Esophagus muscularis mucosa (tissue), 4 donors: Measurements from ENCODE around the gene PRRG4. TPM values are rescaled to one million over a fixed set of nuclear protein-coding genes. Genes with fewer than 3 reads are reported as not detected.
A peak's percentile ranks its signal among the peaks of the same experiment; 100 is the strongest.

ENCODE experiments used
- DNase-seq: peaks from one replicate; pipeline ENCODE4 v3.0.0-alpha.2; 2017; ENCODE audit errors: extremely low spot score
- H3K27ac ChIP-seq, 4 donors: fragments of 200-600 bp; sonication (generic); replicated peaks in 1 of 4; 1 replicate in 3 of 4; 2 replicates in 1 of 4; pipeline ENCODE4 v1.5.1; 2016 to 2019; ENCODE audit warnings: mild to moderate bottlenecking in 1 of 4
- H3K27me3 ChIP-seq, 4 donors: fragments of 200-600 bp; sonication (generic); one replicate each; pipeline versions ENCODE4 v1.5.1 to v1.6.0; 2016 to 2019
- H3K36me3 ChIP-seq, 4 donors: fragments of 200-600 bp; sonication (generic); one replicate each; pipeline ENCODE4 v1.5.1; 2016 to 2019
- H3K4me1 ChIP-seq, 4 donors: fragments of 200-600 bp; sonication (generic); one replicate each; pipeline ENCODE4 v1.5.1; 2016 to 2019
- H3K4me3 ChIP-seq, 4 donors: fragments of 200-600 bp; sonication (generic); 1 replicate in 2 of 4; 2 replicates in 2 of 4; pipeline ENCODE4 v1.5.1; 2016 to 2019; ENCODE audit warnings: mild to moderate bottlenecking in 4 of 4, moderate library complexity in 1 of 4
- H3K9me3 ChIP-seq, 4 donors: fragments of 200-600 bp; sonication (generic); 1 replicate in 3 of 4; 2 replicates in 1 of 4; pipeline ENCODE4 v1.5.1; 2016 to 2019
- CTCF ChIP-seq, 3 experiments: fragments of 200-600 bp in 2 of 3; fragments of 450-650 bp in 1 of 3; sonication (generic) in 2 of 3; IDR thresholded peaks; one replicate each; pipeline ENCODE4 v1.5.1; 2017 to 2019; ENCODE audit warnings: antibody characterized with exemption in 3 of 3, mild to moderate bottlenecking in 2 of 3, moderate library complexity in 1 of 3
- EP300 ChIP-seq: sonication (generic); formaldehyde crosslinking; IDR thresholded peaks from one replicate; pipeline ENCODE4 v1.6.1; 2017; ENCODE audit warnings: antibody characterized with exemption
- POLR2A ChIP-seq: fragments of 450-650 bp; IDR thresholded peaks from one replicate; pipeline ENCODE4 v1.6.1; 2017; ENCODE audit warnings: antibody characterized with exemption, moderate library complexity, mild to moderate bottlenecking, low read depth
- POLR2AphosphoS5 ChIP-seq, 2 donors: sonication (generic); formaldehyde crosslinking; IDR thresholded peaks; one replicate each; pipeline ENCODE4 v1.6.1; 2017; ENCODE audit warnings: antibody characterized with exemption in 2 of 2
- WGBS: methylation state at CpG from one replicate; pipeline ENCODE4 v1.1.5; 2018; 5-methylcytosine and 5-hydroxymethylcytosine counted together
- intact Hi-C: fragments of 100-400 bp; cut with DNase I; formaldehyde crosslinking; loops from one replicate; pipeline ENCODE4 v1.15.1; 2023
- total RNA-seq, 4 donors: library from RNA; depleted of rRNA; stranded (reverse); fragments of >200 nt; gene quantifications; one replicate each; pipeline versions ENCODE4 v1.1.0 to v1.2.1, GENCODE V29; 2016

Gene PRRG4
- total RNA-seq, 4 donors from 2014 or later = 1.7 to 2.8 (median 2.2) TPM

- Histone ChIP-seq H3K27me3 (no peaks in the 10 kb centered on the region), H3K4me1 (peaks cover 0 to 8% (median 5%) of the 10 kb centered on the region in 4 donors), H3K36me3 (no peaks in the 10 kb centered on the region), H3K9me3 (no peaks in the 10 kb centered on the region), H3K27ac (no peak overlapping the region), H3K4me3 (no peak overlapping the region)
- intact Hi-C loops = no loop called here
- 89% methylated on average over 3 of the region's 3 CpGs for WGBS
- no peak for DNase-seq
- TF ChIP-seq POLR2A = no peak
- TF ChIP-seq EP300 = no peak
- no peak for TF ChIP-seq POLR2AphosphoS5 (IDR thresholded peaks at IDR 0.05)
- no peak for TF ChIP-seq CTCF (IDR thresholded peaks at IDR 0.05)
Observed at GRCh38 chr11:32796425-32796824, 33.3 kb upstream of the PRRG4 start.

- 18% methylated on average over 3 of the region's 3 CpGs for WGBS
- H3K27me3 ChIP-seq = no peaks in the 10 kb centered on the region
- no peaks in the 10 kb centered on the region for H3K36me3 ChIP-seq
- H3K4me1 ChIP-seq = no peaks in the 10 kb centered on the region
- intact Hi-C loops = no loop called here
- H3K4me3 ChIP-seq = no peak overlapping the region
- H3K27ac ChIP-seq = no peak overlapping the region
- no peak for DNase-seq
- TF ChIP-seq CTCF (IDR thresholded peaks at IDR 0.05) (peak; percentile 39 to 55 (median 46)), POLR2A (no peak)
- no peaks in the 10 kb centered on the region for H3K9me3 ChIP-seq
Observed at GRCh38 chr11:32809313-32809712, 20.4 kb upstream of the PRRG4 start.

- intact Hi-C loops = no loop called here
- no peaks in the 10 kb centered on the region for H3K4me1 ChIP-seq
Observed at GRCh38 chr11:32817181-32817851, 12.4 kb upstream of the PRRG4 start.

GRCh38 chr11:32817852-32818183 is 11.9 kb upstream of the PRRG4 start:
- no peak overlapping the region for H3K27ac ChIP-seq
- H3K36me3 ChIP-seq = no peaks in the 10 kb centered on the region
- no peaks in the 10 kb centered on the region for H3K27me3 ChIP-seq
- intact Hi-C loops = no loop called here
- no peaks in the 10 kb centered on the region for H3K4me1 ChIP-seq
- no peaks in the 10 kb centered on the region for H3K9me3 ChIP-seq
- WGBS = 90% methylated on average over 3 of the region's 3 CpGs
- TF ChIP-seq POLR2AphosphoS5 (IDR thresholded peaks at IDR 0.05) = no peak
- no peak for TF ChIP-seq CTCF (IDR thresholded peaks at IDR 0.05)
- no peak for TF ChIP-seq POLR2A
- TF ChIP-seq EP300 = no peak
- no peak for DNase-seq
- no peak overlapping the region for H3K4me3 ChIP-seq

More at GRCh38 chr11:32817181-32817851, 12.4 kb upstream of the PRRG4 start:
- Histone ChIP-seq H3K4me3 (no peak overlapping the region), H3K27ac (no peak overlapping the region), H3K27me3 (no peaks in the 10 kb centered on the region), H3K36me3 (no peaks in the 10 kb centered on the region), H3K9me3 (no peaks in the 10 kb centered on the region)
- 87% methylated on average over 4 of the region's 4 CpGs for WGBS
- TF ChIP-seq POLR2A = no peak
- no peak for TF ChIP-seq EP300
- no peak for TF ChIP-seq POLR2AphosphoS5 (IDR thresholded peaks at IDR 0.05)
- no peak for TF ChIP-seq CTCF (IDR thresholded peaks at IDR 0.05)
- DNase-seq = no peak

GRCh38 chr11:32819187-32819586 is 10.5 kb upstream of the PRRG4 start:
- Histone ChIP-seq H3K4me1 (no peaks in the 10 kb centered on the region), H3K27ac (no peak overlapping the region), H3K4me3 (no peak overlapping the region), H3K36me3 (no peaks in the 10 kb centered on the region), H3K9me3 (peaks cover 0 to 2% (median 0%) of the 10 kb centered on the region in 4 donors), H3K27me3 (no peaks in the 10 kb centered on the region)
- 83% methylated on average over 2 of the region's 2 CpGs for WGBS
- intact Hi-C loops = no loop called here
- DNase-seq = no peak
- TF ChIP-seq POLR2A = no peak
- no peak for TF ChIP-seq POLR2AphosphoS5 (IDR thresholded peaks at IDR 0.05)
- TF ChIP-seq CTCF (IDR thresholded peaks at IDR 0.05) = no peak
- no peak for TF ChIP-seq EP300
